Nucleus accumbens (tissue), 56 donors: ENCODE measurements around the gene TFR2.
A peak's percentile ranks its signal among the peaks of the same experiment; 100 is the strongest.

Experiments
- DNase-seq, 56 donors: peaks; one replicate each; lab custom pipeline; 2025; lab: John Stamatoyannopoulos, UW

Gene TFR2

GRCh38 chr7:100620804-100621203 is 20.5 kb downstream of the TFR2 start:
- no peak for DNase-seq

- no peak for DNase-seq
Measured at GRCh38 chr7:100620239-100620638, 21.1 kb downstream of the TFR2 start.

GRCh38 chr7:100614308-100614861 is 27.0 kb downstream of the TFR2 start:
- DNase-seq: no peak

- DNase-seq: no peak
Measured at GRCh38 chr7:100613412-100614175, 27.8 kb downstream of the TFR2 start.

GRCh38 chr7:100612730-100613390 is 28.5 kb downstream of the TFR2 start:
- DNase-seq: peak in 5 of 56 donors; percentile 4 to 21 (median 9)

GRCh38 chr7:100611983-100612729 is 29.2 kb downstream of the TFR2 start, which contains the start of gene MOSPD3:
Gene MOSPD3, plus strand, starts transcription at chr7:100612540. Its CDS starts 252 bp downstream, at chr7:100612792.
- peak; percentile 89 to 100 (median 99) for DNase-seq

- DNase-seq: no peak
Measured at GRCh38 chr7:100609958-100610357, 31.4 kb downstream of the TFR2 start.

- DNase-seq: no peak
Measured at GRCh38 chr7:100607111-100607510, 34.2 kb downstream of the TFR2 start.

GRCh38 chr7:100606313-100606712 is 35.0 kb downstream of the TFR2 start:
- no peak for DNase-seq

- DNase-seq: peak in 2 of 56 donors; percentile 16 to 24
Measured at GRCh38 chr7:100604976-100605911, 36.1 kb downstream of the TFR2 start.

GRCh38 chr7:100604028-100604975 is 37.0 kb downstream of the TFR2 start:
- peak in 29 of 56 donors; percentile 7 to 65 (median 25) for DNase-seq

- DNase-seq: no peak
Measured at GRCh38 chr7:100603726-100604027, 37.7 kb downstream of the TFR2 start.

GRCh38 chr7:100602889-100603725 is 38.2 kb downstream of the TFR2 start:
- no peak for DNase-seq

GRCh38 chr7:100600730-100601038 is 40.7 kb downstream of the TFR2 start:
- DNase-seq: no peak

- DNase-seq: no peak
Measured at GRCh38 chr7:100599911-100600729, 41.2 kb downstream of the TFR2 start.

- DNase-seq: no peak
Measured at GRCh38 chr7:100598425-100598824, 42.9 kb downstream of the TFR2 start.

GRCh38 chr7:100595188-100595587 is 46.2 kb downstream of the TFR2 start:
- no peak for DNase-seq
